NCI-H446 (cell line): Measurements from ENCODE around the gene NEUROD2.

Experiments used
- DNase-seq, 2 experiments: peaks; one replicate each; lab custom pipeline; 2025; lab: John Stamatoyannopoulos, UW

The NEUROD2 gene

GRCh38 chr17:39580082-39580468 lies 27.6 kb downstream of the NEUROD2 start:
- no peak for DNase-seq

GRCh38 chr17:39579318-39580081 lies 28.2 kb downstream of the NEUROD2 start:
- DNase-seq = no peak

- DNase-seq = no peak
Observed at GRCh38 chr17:39578272-39578671, 29.4 kb downstream of the NEUROD2 start.

- peak in 1 of 2 experiments; percentile 50 for DNase-seq
Observed at GRCh38 chr17:39576187-39576586, 31.5 kb downstream of the NEUROD2 start.

GRCh38 chr17:39573447-39574298 lies 34.0 kb downstream of the NEUROD2 start:
- DNase-seq = peak in 1 of 2 experiments; percentile 71

GRCh38 chr17:39572121-39572520 lies 35.6 kb downstream of the NEUROD2 start:
- no peak for DNase-seq

GRCh38 chr17:39569126-39569525 lies 38.6 kb downstream of the NEUROD2 start:
- DNase-seq = no peak

- DNase-seq = peak in 1 of 2 experiments; percentile 63
Observed at GRCh38 chr17:39568702-39569101, 39.0 kb downstream of the NEUROD2 start.

GRCh38 chr17:39566094-39566850 lies 41.4 kb downstream of the NEUROD2 start:
- DNase-seq = no peak

GRCh38 chr17:39564211-39564848 lies 43.4 kb downstream of the NEUROD2 start:
- peak in 1 of 2 experiments; percentile 16 for DNase-seq

GRCh38 chr17:39563476-39563875 lies 44.2 kb downstream of the NEUROD2 start:
- DNase-seq = peak; percentile 14 to 62

- no peak for DNase-seq
Observed at GRCh38 chr17:39562976-39563375, 44.7 kb downstream of the NEUROD2 start.

GRCh38 chr17:39562395-39562794 lies 45.3 kb downstream of the NEUROD2 start:
- no peak for DNase-seq

- DNase-seq = peak in 1 of 2 experiments; percentile 11
Observed at GRCh38 chr17:39556423-39556822, 51.3 kb downstream of the NEUROD2 start.

- no peak for DNase-seq
Observed at GRCh38 chr17:39555368-39555767, 52.4 kb downstream of the NEUROD2 start.
